Hepatocyte (in vitro differentiated cells): ENCODE results near the gene MBD5. TPM values are rescaled to one million over a fixed set of nuclear protein-coding genes. Genes with fewer than 3 reads are reported as not detected.

Experiments used
- DNase-seq: peaks from one replicate; pipeline ENCODE4 v3.0.0-alpha.2; 2016; ENCODE audit warnings: low spot score
- H2AFZ ChIP-seq: fragments of 200-600 bp; sonication (generic); 2 replicates; pipeline ENCODE4 v1.6.0; 2016; ENCODE audit warnings: antibody characterized with exemption, mild to moderate bottlenecking
- H3K27ac ChIP-seq: fragments of 200-600 bp; sonication (generic); 2 replicates; pipeline ENCODE4 v1.5.1; 2016; ENCODE audit warnings: mild to moderate bottlenecking
- H3K27me3 ChIP-seq: fragments of 200-600 bp; sonication (generic); 2 replicates; pipeline ENCODE4 v1.6.1; 2016
- H3K36me3 ChIP-seq: fragments of 200-600 bp; sonication (generic); replicated peaks from 2 replicates; pipeline ENCODE4 v1.5.1; 2016; ENCODE audit warnings: low read depth; ENCODE audit not compliant: insufficient read depth
- H3K4me1 ChIP-seq: fragments of 200-600 bp; sonication (generic); 2 replicates; pipeline ENCODE4 v1.5.1; 2016; ENCODE audit warnings: mild to moderate bottlenecking, moderate library complexity; ENCODE audit not compliant: insufficient read depth
- H3K4me2 ChIP-seq: fragments of 200-600 bp; sonication (generic); 2 replicates; pipeline ENCODE4 v1.6.0; 2016
- H3K4me3 ChIP-seq: fragments of 200-600 bp; sonication (generic); 2 replicates; pipeline ENCODE4 v1.5.1; 2016; ENCODE audit warnings: mild to moderate bottlenecking
- H3K79me2 ChIP-seq: fragments of 200-600 bp; sonication (generic); 2 replicates; pipeline ENCODE4 v1.6.0; 2017; ENCODE audit warnings: mild to moderate bottlenecking
- H3K9me2 ChIP-seq: fragments of 200-600 bp; sonication (generic); replicated peaks from 2 replicates; pipeline ENCODE4 v1.6.0; 2017; ENCODE audit warnings: mild to moderate bottlenecking; ENCODE audit not compliant: insufficient read depth
- H3K9me3 ChIP-seq: fragments of 200-600 bp; sonication (generic); 2 replicates; pipeline ENCODE4 v1.5.1; 2016; ENCODE audit warnings: low read depth, mild to moderate bottlenecking
- H4K20me1 ChIP-seq: fragments of 200-600 bp; sonication (generic); 2 replicates; pipeline ENCODE4 v1.6.0; 2016; ENCODE audit warnings: mild to moderate bottlenecking; ENCODE audit not compliant: insufficient read depth, poor library complexity, severe bottlenecking
- CTCF ChIP-seq: fragments of 200-600 bp; sonication (generic); IDR thresholded peaks from 2 replicates; pipeline ENCODE4 v1.5.1; 2016; ENCODE audit warnings: antibody characterized with exemption, mild to moderate bottlenecking; ENCODE audit not compliant: poor library complexity
- EZH2 ChIP-seq: fragments of 200-600 bp; sonication (generic); IDR thresholded peaks from 2 replicates; pipeline ENCODE4 v1.6.1; 2016; ENCODE audit warnings: antibody characterized with exemption, mild to moderate bottlenecking, borderline replicate concordance
- EZH2phosphoT487 ChIP-seq: fragments of 200-600 bp; sonication (generic); IDR thresholded peaks from one replicate; pipeline ENCODE4 v1.6.1; 2018; ENCODE audit warnings: antibody characterized with exemption, mild to moderate bottlenecking, low read depth, moderate library complexity; ENCODE audit not compliant: unreplicated experiment, severe bottlenecking
- WGBS: methylation state at CpG from one replicate; pipeline ENCODE4 v1.1.6; 2016; ENCODE audit warnings: low lambda C conversion rate; ENCODE audit errors: missing lambda C conversion rate; 5-methylcytosine and 5-hydroxymethylcytosine counted together
- polyA plus RNA-seq: library from polyadenylated mRNA; unstranded; fragments of >200 nt; fragmentation: Nextera tagmentation; extraction: Ambion mirVana; gene quantifications from 2 replicates; pipeline ENCODE4 v1.2.1, GENCODE V29; 2016
- total RNA-seq: library from RNA; depleted of rRNA; stranded (reverse); fragments of >200 nt; gene quantifications from 2 replicates; pipeline ENCODE4 v1.2.3, GENCODE V29; 2014

MBD5 gene
- total and polyA plus RNA-seq, 2 experiments from 2014 or later: 20.9 to 36.2 TPM

- WGBS: 98% methylated on average over 5 of the region's 5 CpGs
- Histone ChIP-seq H3K27ac (no peak overlapping the region), H3K4me1 (no peaks in the 10 kb centered on the region), H2AFZ (no peak overlapping the region), H3K27me3 (no peaks in the 10 kb centered on the region), H3K9me3 (no peaks in the 10 kb centered on the region), H3K4me3 (no peak overlapping the region), H3K4me2 (no peak overlapping the region), H3K9me2 (no peaks in the 10 kb centered on the region), H3K36me3 (no peaks in the 10 kb centered on the region), H3K79me2 (no peaks in the 10 kb centered on the region), H4K20me1 (no peaks in the 10 kb centered on the region)
- TF ChIP-seq CTCF: no peak
- no peak for TF ChIP-seq EZH2
- no peak for TF ChIP-seq EZH2phosphoT487
- DNase-seq: no peak
Measured at GRCh38 chr2:148108385-148108784, 87.5 kb downstream of the MBD5 start.

DNA sequence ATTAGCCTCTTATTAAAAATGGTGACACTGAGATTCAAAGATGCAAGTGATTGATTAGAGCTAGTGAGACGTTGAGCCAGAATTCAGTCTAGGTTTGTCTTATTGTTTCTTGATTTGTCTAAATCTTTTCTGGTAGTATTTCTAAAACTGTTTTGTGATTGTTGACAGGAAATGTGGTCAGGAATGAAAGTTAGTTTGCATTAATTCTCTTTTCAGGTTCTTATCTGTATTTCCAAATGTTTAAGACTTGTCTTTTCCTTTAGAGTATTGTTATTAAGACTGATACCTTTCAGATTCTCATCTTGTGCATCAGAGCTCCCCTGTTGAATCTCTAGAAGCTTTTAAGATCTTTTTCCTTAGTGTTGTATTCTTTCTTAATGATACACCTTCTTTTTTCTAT lies 89.3 kb downstream of the MBD5 start:
- Histone ChIP-seq H3K9me2 (no peaks in the 10 kb centered on the region), H3K27ac (no peak overlapping the region), H3K4me3 (no peak overlapping the region), H4K20me1 (no peaks in the 10 kb centered on the region), H3K9me3 (no peaks in the 10 kb centered on the region), H3K4me1 (no peaks in the 10 kb centered on the region), H2AFZ (no peak overlapping the region), H3K27me3 (no peaks in the 10 kb centered on the region), H3K36me3 (no peaks in the 10 kb centered on the region), H3K79me2 (no peaks in the 10 kb centered on the region), H3K4me2 (no peak overlapping the region)
- TF ChIP-seq EZH2 (no peak), CTCF (no peak), EZH2phosphoT487 (no peak)
- 95% methylated on average over 1 of the region's 1 CpG for WGBS
- no peak for DNase-seq

GRCh38 chr2:148122788-148123187 lies 101.9 kb downstream of the MBD5 start:
- Histone ChIP-seq H3K4me3 (no peak overlapping the region), H3K79me2 (no peaks in the 10 kb centered on the region), H3K9me3 (no peaks in the 10 kb centered on the region), H3K36me3 (no peaks in the 10 kb centered on the region), H3K4me2 (no peak overlapping the region), H2AFZ (no peak overlapping the region), H3K27ac (no peak overlapping the region), H4K20me1 (no peaks in the 10 kb centered on the region), H3K27me3 (no peaks in the 10 kb centered on the region), H3K9me2 (no peaks in the 10 kb centered on the region), H3K4me1 (no peaks in the 10 kb centered on the region)
- DNase-seq: no peak
- TF ChIP-seq EZH2 (no peak), EZH2phosphoT487 (no peak), CTCF (no peak)

GRCh38 chr2:148124271-148124670 lies 103.4 kb downstream of the MBD5 start:
- Histone ChIP-seq H3K9me3 (no peaks in the 10 kb centered on the region), H3K79me2 (no peaks in the 10 kb centered on the region), H2AFZ (no peak overlapping the region), H3K36me3 (no peaks in the 10 kb centered on the region), H3K27ac (no peak overlapping the region), H3K4me2 (no peak overlapping the region), H3K9me2 (no peaks in the 10 kb centered on the region), H3K4me1 (no peaks in the 10 kb centered on the region), H4K20me1 (no peaks in the 10 kb centered on the region), H3K27me3 (no peaks in the 10 kb centered on the region), H3K4me3 (no peak overlapping the region)
- 91% methylated on average over 2 of the region's 2 CpGs for WGBS
- TF ChIP-seq EZH2phosphoT487: no peak
- no peak for TF ChIP-seq CTCF
- no peak for TF ChIP-seq EZH2
- no peak for DNase-seq
